Tibial nerve (tissue), 4 donors: Measurements from ENCODE around the gene MEIOB. TPM values are rescaled to one million over a fixed set of nuclear protein-coding genes. Genes with fewer than 3 reads are reported as not detected.

Experiments
- DNase-seq, 2 donors: peaks; one replicate each; pipeline ENCODE4 v3.0.0-alpha.2; 2019; ENCODE audit warnings: low spot score in 2 of 2
- H3K27ac ChIP-seq, 4 donors: fragments of 200-600 bp; sonication (generic) in 3 of 4; one replicate each; pipeline ENCODE4 v1.5.1; 2017 to 2019; ENCODE audit warnings: mild to moderate bottlenecking in 1 of 4
- H3K27me3 ChIP-seq, 2 donors: fragments of 200-600 bp; sonication (generic) in 1 of 2; one replicate each; pipeline versions ENCODE4 v1.5.1 to v1.6.0; 2017 to 2019
- H3K36me3 ChIP-seq, 3 donors: fragments of 200-600 bp; sonication (generic); one replicate each; pipeline ENCODE4 v1.5.1; 2018 to 2019
- H3K4me1 ChIP-seq, 4 donors: fragments of 200-600 bp; sonication (generic) in 3 of 4; one replicate each; pipeline ENCODE4 v1.5.1; 2017 to 2019
- H3K4me3 ChIP-seq, 4 donors: fragments of 200-600 bp; sonication (generic) in 3 of 4; one replicate each; pipeline ENCODE4 v1.5.1; 2017 to 2019; ENCODE audit warnings: mild to moderate bottlenecking in 1 of 4, moderate library complexity in 1 of 4
- H3K9me3 ChIP-seq, 4 donors: fragments of 200-600 bp; sonication (generic) in 3 of 4; one replicate each; pipeline ENCODE4 v1.5.1; 2017 to 2019
- EP300 ChIP-seq, 2 donors: sonication (generic); formaldehyde crosslinking; IDR thresholded peaks; one replicate each; pipeline ENCODE4 v1.6.1; 2017; ENCODE audit warnings: antibody characterized with exemption in 2 of 2, mild to moderate bottlenecking in 1 of 2
- POLR2A ChIP-seq, 2 donors: fragments of 450-650 bp; IDR thresholded peaks; one replicate each; pipeline ENCODE4 v1.6.1; 2017; ENCODE audit warnings: antibody characterized with exemption in 2 of 2, mild to moderate bottlenecking in 2 of 2, moderate library complexity in 2 of 2
- WGBS, 2 donors: methylation state at CpG; one replicate each; pipeline ENCODE4 v1.1.5; 2018; 5-methylcytosine and 5-hydroxymethylcytosine counted together
- total RNA-seq, 4 donors: library from RNA; depleted of rRNA; stranded (reverse); fragments of >200 nt; gene quantifications; one replicate each; pipeline ENCODE4 v1.1.0, GENCODE V29; 2016
- TF ChIP-seq, protein P1 (sequence below), 5 experiments: fragments of 200-600 bp in 3 of 5; fragments of 450-650 bp in 2 of 5; sonication (generic) in 3 of 5; IDR thresholded peaks; one replicate each; pipeline ENCODE4 v1.5.1; 2016 to 2019; ENCODE audit warnings: antibody characterized with exemption in 5 of 5, mild to moderate bottlenecking in 3 of 5, moderate library complexity in 2 of 5

The MEIOB gene
- total RNA-seq, 4 donors from 2014 or later = not detected

DNA sequence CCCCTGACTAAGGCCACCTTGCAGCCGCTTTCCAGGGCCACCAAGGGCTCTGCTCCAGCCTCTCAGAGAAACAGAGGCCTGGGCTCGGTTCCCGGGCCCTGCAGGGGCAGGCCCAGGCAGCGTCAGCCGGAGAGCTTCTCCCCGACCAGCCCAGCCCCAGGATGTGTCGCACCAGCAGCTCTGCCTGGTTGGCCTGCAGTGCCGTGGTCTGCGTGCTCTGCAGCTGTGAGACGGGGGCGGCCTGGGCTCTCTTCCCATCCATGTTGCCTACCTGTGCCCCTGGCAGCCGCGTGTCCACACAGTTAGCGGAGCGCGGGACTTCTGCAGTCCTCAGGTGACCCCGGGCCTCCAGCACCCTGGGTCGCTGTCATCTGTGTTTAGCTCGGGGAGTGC, 83.3 kb downstream of the MEIOB start:
- 49 to 68% methylated on average over 13 to 18 of the region's 19 CpGs for WGBS, 2 donors
- Histone ChIP-seq H3K27ac (no peak overlapping the region), H3K9me3 (no peaks in the 10 kb centered on the region), H3K27me3 (no peaks in the 10 kb centered on the region), H3K4me3 (no peak overlapping the region), H3K4me1 (peaks cover 0 to 43% (median 14%) of the 10 kb centered on the region in 4 donors), H3K36me3 (peaks cover 0 to 86% (median 6%) of the 10 kb centered on the region in 3 donors)
- no peak for DNase-seq
- TF ChIP-seq POLR2A (IDR thresholded peaks at IDR 0.05) (no peak), EP300 (IDR thresholded peaks at IDR 0.05) (no peak)
- TF ChIP-seq, protein P1, sequence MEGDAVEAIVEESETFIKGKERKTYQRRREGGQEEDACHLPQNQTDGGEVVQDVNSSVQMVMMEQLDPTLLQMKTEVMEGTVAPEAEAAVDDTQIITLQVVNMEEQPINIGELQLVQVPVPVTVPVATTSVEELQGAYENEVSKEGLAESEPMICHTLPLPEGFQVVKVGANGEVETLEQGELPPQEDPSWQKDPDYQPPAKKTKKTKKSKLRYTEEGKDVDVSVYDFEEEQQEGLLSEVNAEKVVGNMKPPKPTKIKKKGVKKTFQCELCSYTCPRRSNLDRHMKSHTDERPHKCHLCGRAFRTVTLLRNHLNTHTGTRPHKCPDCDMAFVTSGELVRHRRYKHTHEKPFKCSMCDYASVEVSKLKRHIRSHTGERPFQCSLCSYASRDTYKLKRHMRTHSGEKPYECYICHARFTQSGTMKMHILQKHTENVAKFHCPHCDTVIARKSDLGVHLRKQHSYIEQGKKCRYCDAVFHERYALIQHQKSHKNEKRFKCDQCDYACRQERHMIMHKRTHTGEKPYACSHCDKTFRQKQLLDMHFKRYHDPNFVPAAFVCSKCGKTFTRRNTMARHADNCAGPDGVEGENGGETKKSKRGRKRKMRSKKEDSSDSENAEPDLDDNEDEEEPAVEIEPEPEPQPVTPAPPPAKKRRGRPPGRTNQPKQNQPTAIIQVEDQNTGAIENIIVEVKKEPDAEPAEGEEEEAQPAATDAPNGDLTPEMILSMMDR (IDR thresholded peaks at IDR 0.05) = no peak

DNA sequence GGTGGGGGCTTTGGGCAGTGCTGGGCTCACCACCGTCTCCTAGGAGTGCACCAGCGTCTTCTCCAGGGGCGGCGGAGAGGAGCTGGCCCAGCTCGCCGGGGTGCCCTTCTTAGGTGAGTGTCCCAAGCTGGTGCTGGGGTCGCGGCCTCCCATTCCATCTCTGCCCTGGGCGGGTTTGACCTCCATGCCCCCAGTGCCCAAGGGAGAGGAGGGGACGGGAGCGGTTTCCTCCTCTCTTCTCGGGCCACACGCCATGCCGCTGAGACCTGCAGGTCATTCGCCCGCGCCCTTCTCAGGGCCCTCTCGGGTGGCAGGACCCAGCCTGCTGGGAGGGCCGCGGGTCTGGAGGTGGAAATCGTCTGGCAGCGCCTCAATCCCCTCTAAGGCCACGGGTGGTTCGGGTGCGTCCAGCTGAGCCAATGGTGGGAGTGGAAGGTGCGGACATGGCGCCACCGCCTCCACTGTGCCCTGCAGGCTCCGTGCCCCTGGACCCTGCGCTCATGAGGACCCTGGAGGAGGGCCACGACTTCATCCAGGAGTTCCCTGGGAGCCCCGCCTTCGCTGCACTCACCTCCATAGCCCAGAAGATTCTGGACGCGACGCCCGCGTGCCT, 83.8 kb downstream of the MEIOB start:
- peaks cover 0 to 48% (median 17%) of the 10 kb centered on the region in 4 donors for H3K4me1 ChIP-seq
- DNase-seq = no peak
- H3K4me3 ChIP-seq = no peak overlapping the region
- no peaks in the 10 kb centered on the region for H3K9me3 ChIP-seq
- H3K36me3 ChIP-seq = peaks cover 0 to 84% (median 6%) of the 10 kb centered on the region in 3 donors
- TF ChIP-seq EP300 (IDR thresholded peaks at IDR 0.05) (no peak), POLR2A (IDR thresholded peaks at IDR 0.05) (no peak)
- TF ChIP-seq, protein P1 (IDR thresholded peaks at IDR 0.05) = no peak
- H3K27ac ChIP-seq = no peak overlapping the region
- H3K27me3 ChIP-seq = no peaks in the 10 kb centered on the region
- 85 to 86% methylated on average over 20 to 33 of the region's 38 CpGs for WGBS, 2 donors

DNA sequence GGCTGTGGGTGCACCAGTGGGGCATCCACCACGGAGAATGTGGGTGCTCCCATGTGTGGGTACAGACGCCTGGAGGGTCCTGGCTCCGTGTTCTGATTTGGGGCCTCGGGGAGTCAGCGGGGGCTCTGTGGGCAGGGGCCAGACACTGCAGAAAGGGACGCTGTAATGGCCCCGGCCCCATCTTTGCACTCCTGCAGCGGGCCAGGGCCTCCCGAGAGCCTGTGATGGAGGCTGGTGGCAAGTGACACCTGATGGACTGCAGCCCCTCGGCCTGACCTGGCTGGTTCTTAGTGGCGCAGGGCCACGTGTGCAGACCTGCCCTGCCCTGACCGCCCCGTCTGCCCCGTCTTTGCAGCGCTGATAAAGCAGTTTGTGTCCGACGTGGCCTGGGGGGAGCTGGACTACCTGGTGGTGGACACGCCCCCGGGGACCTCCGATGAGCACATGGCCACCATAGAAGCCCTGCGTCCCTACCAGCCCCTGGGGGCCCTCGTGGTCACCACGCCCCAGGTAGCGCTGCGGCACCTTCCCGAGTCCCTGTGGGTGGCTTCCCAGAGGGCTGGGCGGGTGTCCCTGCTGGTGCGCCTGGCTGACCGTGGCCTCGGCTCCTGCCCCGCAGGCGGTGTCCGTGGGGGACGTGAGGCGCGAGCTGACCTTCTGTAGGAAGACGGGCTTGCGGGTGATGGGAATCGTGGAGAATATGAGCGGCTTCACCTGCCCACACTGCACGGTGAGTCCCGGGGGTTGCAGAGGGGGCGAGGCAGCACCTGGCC, 84.5 kb downstream of the MEIOB start:
- WGBS, 2 donors = 86 to 92% methylated on average over 30 to 37 of the region's 44 CpGs

DNA sequence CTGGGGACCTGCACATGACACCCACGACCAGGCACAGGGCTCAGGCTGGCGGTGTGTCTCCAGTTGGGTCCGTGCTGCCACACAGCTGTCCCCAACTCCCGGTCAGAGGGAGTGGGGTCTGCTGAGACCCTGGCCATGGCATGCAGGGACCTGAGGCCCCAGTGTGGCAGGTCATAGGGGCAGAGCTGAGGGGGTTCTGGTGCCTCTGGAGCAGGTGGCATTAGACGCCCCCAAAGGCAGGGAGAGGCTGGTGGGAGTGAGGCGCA, 85.0 kb downstream of the MEIOB start:
- Histone ChIP-seq H3K36me3 (peaks cover 0 to 72% (median 6%) of the 10 kb centered on the region in 3 donors), H3K4me1 (peaks cover 0 to 48% (median 17%) of the 10 kb centered on the region in 4 donors), H3K27ac (no peak overlapping the region), H3K9me3 (no peaks in the 10 kb centered on the region), H3K27me3 (no peaks in the 10 kb centered on the region), H3K4me3 (no peak overlapping the region)
- no peak for DNase-seq
- TF ChIP-seq EP300 (IDR thresholded peaks at IDR 0.05) (no peak), POLR2A (IDR thresholded peaks at IDR 0.05) (no peak)
- TF ChIP-seq, protein P1 (IDR thresholded peaks at IDR 0.05) = no peak
- WGBS, 2 donors = 60 to 82% methylated on average over 1 to 6 of the region's 6 CpGs

More for the DNA sequence above, 84.5 kb downstream of the MEIOB start:
- H3K27ac ChIP-seq = no peak overlapping the region
- peaks cover 0 to 48% (median 17%) of the 10 kb centered on the region in 4 donors for H3K4me1 ChIP-seq
- H3K36me3 ChIP-seq = peaks cover 0 to 78% (median 6%) of the 10 kb centered on the region in 3 donors
- no peak overlapping the region for H3K4me3 ChIP-seq
- no peak for TF ChIP-seq POLR2A (IDR thresholded peaks at IDR 0.05)
- no peak for TF ChIP-seq EP300 (IDR thresholded peaks at IDR 0.05)
- TF ChIP-seq, protein P1 (IDR thresholded peaks at IDR 0.05) = no peak
- no peak for DNase-seq
- no peaks in the 10 kb centered on the region for H3K9me3 ChIP-seq
- H3K27me3 ChIP-seq = no peaks in the 10 kb centered on the region
